PC-3 (cell line): ENCODE data around the gene HMGCS2.

Source experiments
- CTCF ChIP-seq: fragments of 300-600 bp; sonication (generic); conservative IDR thresholded peaks from 2 replicates; pipeline ENCODE4 v1.5.1; 2017; ENCODE audit warnings: antibody characterized with exemption, low read depth, mild to moderate bottlenecking, low read length
- EZH2 ChIP-seq: fragments of 300-600 bp; sonication (generic); IDR thresholded peaks from one replicate; pipeline ENCODE4 v1.6.1; 2017; ENCODE audit warnings: antibody characterized with exemption, mild to moderate bottlenecking, low read length; ENCODE audit not compliant: unreplicated experiment
- EZH2phosphoT487 ChIP-seq: fragments of 300-600 bp; sonication (generic); IDR thresholded peaks from 2 replicates; pipeline ENCODE4 v1.6.1; 2018; ENCODE audit warnings: mild to moderate bottlenecking, antibody characterized with exemption, low read length, borderline replicate concordance

DNA sequence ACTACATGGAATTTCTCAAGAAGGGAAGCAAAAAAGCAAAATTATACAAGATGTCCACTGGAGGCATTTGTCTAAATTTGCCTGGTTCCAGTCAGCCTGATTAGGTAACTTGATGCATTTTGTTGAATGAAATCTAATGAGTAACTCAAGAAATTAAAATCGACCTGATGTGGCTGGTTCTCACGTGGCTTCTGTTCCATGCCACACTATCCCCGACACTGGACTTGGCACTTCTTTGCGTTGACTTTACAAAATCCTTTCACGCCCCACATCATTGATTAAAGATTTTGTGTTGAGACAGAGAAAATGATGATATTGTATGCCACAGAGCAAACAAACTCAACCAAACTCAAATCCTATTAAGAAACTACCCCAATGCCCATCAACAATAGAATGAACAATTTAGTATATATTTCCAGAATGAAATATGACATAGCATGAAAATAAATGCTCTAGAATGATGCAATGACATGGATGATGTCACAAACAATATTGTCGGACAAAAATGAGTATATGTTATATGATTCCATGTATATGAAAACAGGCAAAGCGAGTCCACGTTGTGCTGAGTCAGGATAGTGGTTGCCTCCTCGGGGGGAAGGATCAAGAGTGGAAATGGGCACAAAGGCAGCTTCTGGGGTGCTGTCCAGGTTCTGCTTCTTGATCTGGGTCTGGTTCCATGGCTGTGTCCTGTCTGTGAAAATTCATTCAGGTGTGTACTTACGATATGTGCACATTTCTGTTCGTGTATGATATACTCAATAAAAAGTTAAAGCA is 12.9 kb upstream of the HMGCS2 start:
- TF ChIP-seq CTCF (no peak), EZH2phosphoT487 (no peak), EZH2 (no peak)
